Natural killer cell (primary cell): ENCODE data around the gene MTHFR. TPM values are rescaled to one million over a fixed set of nuclear protein-coding genes. Genes with fewer than 3 reads are reported as not detected.

Experiments
- ATAC-seq, 3 donors: fragments of 150-1000 bp in 2 of 3; fragments of 200-7000 bp in 1 of 3; cut with Tn5 transposase; 1 replicate in 1 of 3; 2 replicates in 2 of 3; pipeline ENCODE4 v1.10.0; 2021; ENCODE audit warnings: mild to moderate bottlenecking in 2 of 3, moderate library complexity in 2 of 3
- DNase-seq, 2 donors: peaks; one replicate each; pipeline versions ENCODE4 v3.0.0 to v3.0.0-alpha.2; 2013 to 2021; ENCODE audit warnings: mixed read lengths in 1 of 2
- H3K27ac ChIP-seq: one replicate; pipeline ENCODE4 v1.5.1; 2013; ENCODE audit warnings: mild to moderate bottlenecking, low read length
- H3K27me3 ChIP-seq: one replicate; pipeline ENCODE4 v1.6.1; 2013; ENCODE audit warnings: low read length; ENCODE audit not compliant: control insufficient read depth, insufficient read depth
- H3K36me3 ChIP-seq: one replicate; pipeline ENCODE4 v1.6.1; 2013; ENCODE audit warnings: low read length; ENCODE audit not compliant: control insufficient read depth, insufficient read depth
- H3K4me1 ChIP-seq: one replicate; pipeline ENCODE4 v1.6.1; 2013; ENCODE audit warnings: low read length; ENCODE audit not compliant: control insufficient read depth, insufficient read depth
- H3K4me3 ChIP-seq: one replicate; pipeline ENCODE4 v1.5.1; 2013; ENCODE audit warnings: low read length
- H3K9me3 ChIP-seq: one replicate; pipeline ENCODE4 v1.6.1; 2013; ENCODE audit warnings: low read length; ENCODE audit not compliant: control insufficient read depth, insufficient read depth
- H3K27ac Mint-ChIP-seq, 2 donors: one replicate each; pipeline ENCODE4 v1.8.0; 2022; ENCODE audit warnings: mild to moderate bottlenecking in 2 of 2, mixed read lengths in 2 of 2, moderate library complexity in 1 of 2
- H3K27me3 Mint-ChIP-seq, 2 donors: one replicate each; pipeline ENCODE4 v1.8.0; 2022; ENCODE audit warnings: low read depth in 2 of 2, mixed read lengths in 2 of 2
- H3K36me3 Mint-ChIP-seq: one replicate; pipeline ENCODE4 v1.8.0; 2022; ENCODE audit warnings: mixed read lengths
- H3K4me1 Mint-ChIP-seq, 2 donors: one replicate each; pipeline ENCODE4 v1.8.0; 2022; ENCODE audit warnings: mixed read lengths in 2 of 2
- H3K4me3 Mint-ChIP-seq: one replicate; pipeline ENCODE4 v1.8.0; 2022; ENCODE audit warnings: mild to moderate bottlenecking, moderate library complexity, mixed read lengths
- H3K9me3 Mint-ChIP-seq, 2 donors: one replicate each; pipeline ENCODE4 v1.8.0; 2022; ENCODE audit warnings: mixed read lengths in 2 of 2
- CTCF ChIP-seq: fragments of 200-600 bp; IDR thresholded peaks from one replicate; pipeline ENCODE4 v1.8.0; 2022; ENCODE audit warnings: antibody characterized with exemption
- WGBS: methylation state at CpG from one replicate; pipeline ENCODE4 v1.1.7; 2013; ENCODE audit warnings: missing lambda C conversion rate; ENCODE audit not compliant: insufficient coverage; 5-methylcytosine and 5-hydroxymethylcytosine counted together
- intact Hi-C: fragments of 100-400 bp; cut with micrococcal nuclease; formaldehyde crosslinking; loops from one replicate; pipeline ENCODE4 v1.14.2; 2022
- total RNA-seq, 4 donors: library from RNA; stranded (reverse); fragments of 120-200 nt in 1 of 4; gene quantifications; one replicate each; pipeline versions ENCODE4 v1.2.3 to v1.2.4, GENCODE V29; 2013 to 2022

Gene MTHFR
- total RNA-seq, 3 donors from 2014 or later (not counting 1 experiment from before 2014, with no cell fraction given): 61.8 to 78.4 (median 69.5) TPM

DNA sequence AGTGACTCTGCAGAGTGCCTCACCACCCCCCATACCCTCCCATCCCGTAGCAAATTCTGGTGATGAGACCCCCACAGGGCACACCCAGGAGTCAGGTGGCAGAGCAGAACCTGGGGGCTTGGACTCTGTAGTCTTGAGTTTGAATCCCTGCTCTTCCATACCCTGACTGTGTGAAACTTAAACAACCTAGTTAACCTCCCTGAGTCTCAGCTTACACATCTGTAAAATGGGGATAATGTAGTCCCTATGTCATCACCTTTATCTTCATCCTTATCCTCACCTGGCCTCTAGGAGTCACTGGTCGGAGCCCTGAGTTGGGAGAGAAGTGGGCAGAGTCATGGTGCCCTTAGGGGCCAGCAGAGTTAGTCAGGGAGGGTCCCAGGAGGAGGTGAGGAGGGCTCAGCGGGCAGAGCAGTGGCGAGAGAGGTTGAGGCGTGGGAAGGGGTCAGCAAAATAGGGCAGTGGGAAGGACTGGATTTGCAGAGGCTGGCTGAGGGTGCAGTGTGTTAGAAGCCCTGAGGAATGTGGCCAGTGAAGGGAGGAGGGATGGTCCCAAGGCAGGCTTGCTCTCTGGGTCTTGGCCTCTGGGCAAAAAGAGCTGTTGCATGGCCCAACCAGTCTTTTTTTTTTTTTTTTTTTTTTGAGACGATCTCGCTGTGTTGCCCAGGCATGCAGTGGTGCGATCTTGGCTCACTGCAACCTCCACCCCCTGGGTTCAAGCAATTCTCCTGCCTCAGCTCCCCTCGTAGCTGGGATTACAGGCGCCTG is 25.2 kb downstream of the MTHFR start:
- no peaks in the 10 kb centered on the region for H3K27me3 ChIP-seq

GRCh38 chr1:11779715-11780379 is 25.9 kb downstream of the MTHFR start:
- ATAC-seq: no peak
- WGBS: 85% methylated on average over 13 of the region's 13 CpGs

More for the DNA sequence above, 25.2 kb downstream of the MTHFR start:
- TF ChIP-seq CTCF: no peak
- Mint-ChIP-seq H3K36me3 (no peaks in the 10 kb centered on the region), H3K4me1 (peaks cover 5 to 11% of the 10 kb centered on the region in 2 donors), H3K9me3 (no peaks in the 10 kb centered on the region), H3K27me3 (no peaks in the 10 kb centered on the region), H3K27ac (no peak overlapping the region), H3K4me3 (no peak overlapping the region)
- Histone ChIP-seq H3K27ac (no peak overlapping the region), H3K4me3 (no peak overlapping the region), H3K36me3 (no peaks in the 10 kb centered on the region), H3K9me3 (no peaks in the 10 kb centered on the region), H3K4me1 (peaks cover 16% of the 10 kb centered on the region)
- no peak for DNase-seq
- WGBS: 96% methylated on average over 4 of the region's 10 CpGs
- intact Hi-C loops: no loop called here
- ATAC-seq: no peak

DNA sequence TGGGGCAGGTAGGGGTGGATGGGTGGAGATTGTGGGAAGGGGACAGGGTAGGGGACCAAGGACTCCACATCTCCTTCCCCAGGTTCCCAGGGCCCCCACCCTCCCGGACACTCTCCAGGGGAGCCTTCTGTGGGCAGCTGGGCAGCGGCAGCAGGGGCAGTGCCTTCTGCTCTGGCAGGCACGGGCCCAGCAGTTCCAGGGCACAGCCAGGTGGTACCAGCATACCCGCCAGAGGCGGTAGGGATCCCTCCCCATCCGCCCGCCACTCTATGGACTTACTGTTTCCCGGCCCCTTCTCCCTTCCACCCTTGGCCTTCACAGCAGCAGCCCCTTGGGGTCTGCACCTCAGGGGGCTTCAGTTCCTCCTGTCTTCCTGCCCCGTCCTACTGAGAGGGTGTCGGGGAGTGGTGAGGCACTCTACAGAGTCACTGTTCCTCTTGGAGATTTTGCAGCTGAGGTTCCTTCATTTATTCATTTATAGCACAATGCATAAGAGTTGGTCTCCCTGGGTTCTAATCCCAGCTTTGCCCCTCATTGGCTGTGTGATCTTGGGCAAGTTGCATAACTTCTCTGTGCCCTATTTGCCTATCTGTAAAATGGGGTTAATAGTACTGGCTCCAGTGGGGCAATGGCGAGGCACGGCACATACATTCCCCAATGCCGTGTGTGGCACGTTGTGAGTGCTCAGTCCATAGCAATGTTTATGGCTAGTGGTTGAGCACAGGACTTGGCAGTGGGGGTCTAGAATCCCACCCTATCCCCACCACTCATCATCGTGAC is 26.7 kb downstream of the MTHFR start:
- Mint-ChIP-seq H3K4me3 (no peak overlapping the region), H3K9me3 (no peaks in the 10 kb centered on the region), H3K27me3 (no peaks in the 10 kb centered on the region), H3K4me1 (no peaks in the 10 kb centered on the region), H3K27ac (no peak overlapping the region), H3K36me3 (no peaks in the 10 kb centered on the region)
- intact Hi-C loops: no loop called here
- no peak for TF ChIP-seq CTCF
- DNase-seq (no peak), ATAC-seq (no peak)
- Histone ChIP-seq H3K36me3 (no peaks in the 10 kb centered on the region), H3K27me3 (no peaks in the 10 kb centered on the region), H3K4me3 (no peak overlapping the region), H3K4me1 (peaks cover 1% of the 10 kb centered on the region), H3K27ac (no peak overlapping the region), H3K9me3 (no peaks in the 10 kb centered on the region)
- WGBS: 94% methylated on average over 13 of the region's 15 CpGs

More at GRCh38 chr1:11779715-11780379, 25.9 kb downstream of the MTHFR start:
- no peaks in the 10 kb centered on the region for H3K9me3 Mint-ChIP-seq
- H3K27me3 ChIP-seq: no peaks in the 10 kb centered on the region
- peaks cover 0 to 4% of the 10 kb centered on the region in 2 donors for H3K4me1 Mint-ChIP-seq
- intact Hi-C loops: no loop called here
- no peak for TF ChIP-seq CTCF
- no peak overlapping the region for H3K4me3 ChIP-seq
- no peaks in the 10 kb centered on the region for H3K36me3 ChIP-seq
- no peaks in the 10 kb centered on the region for H3K27me3 Mint-ChIP-seq
- no peak overlapping the region for H3K27ac ChIP-seq
- H3K27ac Mint-ChIP-seq: no peak overlapping the region
- H3K4me3 Mint-ChIP-seq: no peak overlapping the region
- no peaks in the 10 kb centered on the region for H3K36me3 Mint-ChIP-seq
- no peaks in the 10 kb centered on the region for H3K9me3 ChIP-seq
- no peak for DNase-seq
- peaks cover 9% of the 10 kb centered on the region for H3K4me1 ChIP-seq
